Gastroesophageal sphincter (tissue), 4 donors: ENCODE results near the gene EIF2AK3. TPM values are rescaled to one million over a fixed set of nuclear protein-coding genes. Genes with fewer than 3 reads are reported as not detected.
"Not testable (repeated sequence)": the region's sequence is repeated elsewhere in the genome, so short reads cannot be mapped to it uniquely, and the experiment has no call there.

Experiments
- ATAC-seq: fragments of 150-250 bp; one replicate; pipeline ENCODE4 v1.9.1; 2016; ENCODE audit warnings: mild to moderate bottlenecking, moderate library complexity
- H3K27ac ChIP-seq, 4 donors: fragments of 200-600 bp; sonication (generic) in 3 of 4; 1 replicate in 3 of 4; 2 replicates in 1 of 4; pipeline ENCODE4 v1.5.1; 2016 to 2019
- H3K27me3 ChIP-seq: fragments of 200-600 bp; sonication (generic); one replicate; pipeline ENCODE4 v1.5.1; 2019
- H3K36me3 ChIP-seq, 2 donors: fragments of 200-600 bp; sonication (generic); one replicate each; pipeline ENCODE4 v1.5.1; 2019; ENCODE audit warnings: control low read depth in 1 of 2
- H3K4me1 ChIP-seq, 3 donors: fragments of 200-600 bp; sonication (generic); 1 replicate in 2 of 3; 2 replicates in 1 of 3; pipeline ENCODE4 v1.5.1; 2016 to 2019; ENCODE audit warnings: control low read depth in 2 of 3
- H3K4me3 ChIP-seq, 2 donors: fragments of 200-600 bp; sonication (generic); one replicate each; pipeline ENCODE4 v1.5.1; 2019; ENCODE audit warnings: mild to moderate bottlenecking in 1 of 2, moderate library complexity in 1 of 2
- H3K9me3 ChIP-seq, 3 donors: fragments of 200-600 bp; sonication (generic); one replicate each; pipeline ENCODE4 v1.5.1; 2017 to 2019; ENCODE audit warnings: control low read depth in 2 of 3
- CTCF ChIP-seq, 4 experiments: fragments of 200-600 bp in 2 of 4; fragments of 450-650 bp in 2 of 4; sonication (generic) in 1 of 4; IDR thresholded peaks; one replicate each; pipeline ENCODE4 v1.5.1; 2017 to 2019; ENCODE audit warnings: antibody characterized with exemption in 4 of 4, mild to moderate bottlenecking in 2 of 4, moderate library complexity in 2 of 4
- EP300 ChIP-seq: sonication (generic); formaldehyde crosslinking; IDR thresholded peaks from one replicate; pipeline ENCODE4 v1.6.1; 2017; ENCODE audit warnings: antibody characterized with exemption, mild to moderate bottlenecking
- POLR2A ChIP-seq, 2 donors: fragments of 450-650 bp; IDR thresholded peaks; one replicate each; pipeline ENCODE4 v1.6.1; 2017; ENCODE audit warnings: antibody characterized with exemption in 2 of 2, mild to moderate bottlenecking in 2 of 2, moderate library complexity in 1 of 2
- POLR2AphosphoS5 ChIP-seq: sonication (generic); formaldehyde crosslinking; IDR thresholded peaks from one replicate; pipeline ENCODE4 v1.6.1; 2017; ENCODE audit warnings: antibody characterized with exemption
- WGBS, 2 donors: methylation state at CpG; one replicate each; pipeline ENCODE4 v1.1.5; 2018; ENCODE audit warnings: low coverage in 1 of 2; 5-methylcytosine and 5-hydroxymethylcytosine counted together
- total RNA-seq, 4 donors: library from RNA; depleted of rRNA; stranded (reverse); fragments of >200 nt; gene quantifications; one replicate each; pipeline ENCODE4 v1.1.0, GENCODE V29; 2016

EIF2AK3 gene
- total RNA-seq, 4 donors from 2014 or later, result 9.6 to 22.0 (median 14.7) TPM

- no peak for ATAC-seq
- peak overlapping the region in 3 of 4 donors; percentile 51 to 64 (median 60) for H3K27ac ChIP-seq
- 20 to 21% methylated on average over 2 to 3 of the region's 3 CpGs for WGBS, 2 donors
Measured at GRCh38 chr2:88658326-88658725, 31.1 kb upstream of the EIF2AK3 start.

DNA sequence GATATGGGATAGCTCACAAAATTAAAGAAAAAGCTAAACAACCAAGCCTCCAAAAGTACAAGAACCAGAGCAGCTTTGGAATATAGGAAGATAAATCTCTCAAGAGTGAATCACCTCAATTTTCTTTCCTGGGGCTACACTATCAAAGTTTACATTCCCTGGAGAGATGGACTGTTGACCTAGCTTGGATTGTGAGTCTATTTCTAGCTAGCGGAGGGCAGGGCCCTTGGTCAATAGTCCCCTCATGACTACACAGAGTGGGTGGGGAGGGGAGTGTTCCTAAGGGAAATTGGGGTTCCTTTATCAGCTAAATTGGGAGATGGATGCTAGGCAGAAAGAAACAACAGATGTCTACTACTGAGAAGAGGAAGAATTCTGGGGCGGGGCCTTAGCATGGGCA lies 29.9 kb upstream of the EIF2AK3 start:
- no peaks in the 10 kb centered on the region for H3K27me3 ChIP-seq
- no peaks in the 10 kb centered on the region for H3K36me3 ChIP-seq
- 94 to 100% methylated on average over 1 to 2 of the region's 2 CpGs for WGBS, 2 donors
- no peak overlapping the region for H3K27ac ChIP-seq
- ATAC-seq, result no peak
- H3K4me1 ChIP-seq, result peaks cover 0 to 17% (median 0%) of the 10 kb centered on the region in 3 donors
- no peak overlapping the region for H3K4me3 ChIP-seq
- TF ChIP-seq CTCF (IDR thresholded peaks at IDR 0.05), result no peak
- no peaks in the 10 kb centered on the region for H3K9me3 ChIP-seq

More at GRCh38 chr2:88658326-88658725, 31.1 kb upstream of the EIF2AK3 start:
- TF ChIP-seq EP300 (no peak), CTCF (IDR thresholded peaks at IDR 0.05) (no peak), POLR2AphosphoS5 (no peak), POLR2A (IDR thresholded peaks at IDR 0.05) (no peak)
- no peaks in the 10 kb centered on the region for H3K36me3 ChIP-seq
- no peaks in the 10 kb centered on the region for H3K27me3 ChIP-seq
- H3K4me3 ChIP-seq, result no peak overlapping the region
- H3K4me1 ChIP-seq, result peaks cover 0 to 17% (median 0%) of the 10 kb centered on the region in 3 donors
- peaks cover 0 to under 1% (median 0%) of the 10 kb centered on the region in 3 donors for H3K9me3 ChIP-seq

- peaks cover 0 to 17% (median 0%) of the 10 kb centered on the region in 3 donors for H3K4me1 ChIP-seq
- no peaks in the 10 kb centered on the region for H3K36me3 ChIP-seq
- WGBS, 2 donors, result 56 to 92% methylated on average over 3 of the region's 3 CpGs
- H3K27ac ChIP-seq, result peak overlapping the region in 1 of 4 donors; percentile 19
- H3K9me3 ChIP-seq, result no peaks in the 10 kb centered on the region
- TF ChIP-seq POLR2A (IDR thresholded peaks at IDR 0.05), result no peak
- no peak for TF ChIP-seq CTCF (IDR thresholded peaks at IDR 0.05)
- no peak for TF ChIP-seq POLR2AphosphoS5
- TF ChIP-seq EP300, result no peak
- no peaks in the 10 kb centered on the region for H3K27me3 ChIP-seq
- ATAC-seq, result no peak
- H3K4me3 ChIP-seq, result no peak overlapping the region
Measured at GRCh38 chr2:88656690-88657089, 29.4 kb upstream of the EIF2AK3 start.

DNA sequence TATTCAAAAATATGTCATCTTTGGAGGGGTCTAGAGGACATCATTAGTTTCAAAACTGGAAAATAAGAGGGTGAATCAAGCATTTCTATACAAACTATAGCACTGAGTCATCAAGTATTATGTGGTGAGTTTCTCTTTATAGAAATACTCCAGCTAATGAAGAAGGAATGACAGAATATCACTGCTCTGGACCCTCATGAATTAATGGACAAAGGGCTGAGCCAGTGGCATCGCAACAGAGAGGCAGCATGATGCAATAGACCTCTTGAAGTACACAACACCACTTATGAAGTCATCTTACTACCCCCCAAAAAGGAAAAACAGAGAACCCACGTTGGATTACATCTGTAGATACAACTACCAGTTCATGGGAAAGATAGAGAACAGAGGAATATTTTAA lies 27.4 kb upstream of the EIF2AK3 start:
- TF ChIP-seq CTCF (IDR thresholded peaks at IDR 0.05), result no peak
- no peak for TF ChIP-seq POLR2A (IDR thresholded peaks at IDR 0.05)
- no peak for TF ChIP-seq POLR2AphosphoS5
- Histone ChIP-seq H3K36me3 (no peaks in the 10 kb centered on the region), H3K4me1 (peaks cover 0 to 14% (median 0%) of the 10 kb centered on the region in 3 donors), H3K27ac (no peak overlapping the region), H3K9me3 (no peaks in the 10 kb centered on the region), H3K4me3 (no peak overlapping the region), H3K27me3 (no peaks in the 10 kb centered on the region)
- WGBS, 2 donors, result 60 to 86% methylated on average over 1 to 2 of the region's 2 CpGs
- ATAC-seq, result no peak

DNA sequence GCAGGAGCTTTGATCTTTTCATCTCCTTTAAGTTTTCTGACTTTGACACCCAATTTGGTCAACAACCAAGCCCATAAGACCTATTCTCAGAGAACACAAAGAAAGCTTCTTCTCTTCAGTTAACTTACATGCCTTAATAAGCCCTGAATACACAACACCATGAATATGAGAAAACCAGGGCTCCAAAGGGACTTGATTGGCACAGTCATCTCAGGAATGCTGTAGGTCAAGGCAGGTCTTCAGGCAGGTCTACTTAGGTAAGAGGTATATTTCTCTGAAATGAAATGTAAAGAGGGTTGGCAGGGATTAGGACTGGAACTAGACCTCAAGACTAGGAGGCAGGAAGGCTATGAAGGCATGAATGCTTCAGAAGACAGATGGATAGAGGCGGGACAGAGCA lies 24.4 kb upstream of the EIF2AK3 start:
- Histone ChIP-seq H3K4me3 (no peak overlapping the region), H3K27ac (no peak overlapping the region), H3K9me3 (no peaks in the 10 kb centered on the region), H3K27me3 (no peaks in the 10 kb centered on the region), H3K4me1 (no peaks in the 10 kb centered on the region), H3K36me3 (no peaks in the 10 kb centered on the region)
- WGBS, 2 donors, result 60 to 71% methylated on average over 1 of the region's 1 CpG
- TF ChIP-seq POLR2A (IDR thresholded peaks at IDR 0.05) (no peak), EP300 (no peak), CTCF (IDR thresholded peaks at IDR 0.05) (no peak), POLR2AphosphoS5 (no peak)
- ATAC-seq, result no peak

DNA sequence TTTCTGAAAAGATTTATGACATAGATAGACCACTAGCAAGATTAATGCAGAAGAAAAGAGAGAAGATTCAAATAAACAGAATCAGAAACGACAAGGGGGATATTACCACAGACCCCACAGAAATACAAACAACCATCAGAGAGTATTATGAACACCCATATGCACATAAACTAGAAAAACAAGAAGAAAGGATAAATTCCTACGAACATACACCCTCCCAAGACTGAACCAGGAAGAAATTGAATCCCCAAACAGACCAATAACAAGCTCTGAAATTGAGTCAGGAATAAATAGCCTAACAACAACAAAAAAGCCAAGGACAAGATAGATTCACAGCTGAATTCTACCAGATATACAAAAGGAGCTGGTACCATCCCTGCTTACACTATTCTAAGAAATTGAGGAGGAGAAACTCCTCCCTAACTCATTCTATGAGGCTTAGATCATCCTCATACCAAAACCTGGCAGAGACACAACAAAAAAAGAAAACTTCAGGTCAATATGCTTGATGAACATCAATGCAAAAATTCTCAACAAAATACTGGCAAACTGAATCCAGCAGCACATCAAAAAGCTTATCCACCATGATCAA lies 18.1 kb upstream of the EIF2AK3 start:
- H3K4me3 ChIP-seq, H3K4me1 ChIP-seq, H3K27ac ChIP-seq, H3K9me3 ChIP-seq, H3K36me3 ChIP-seq, ATAC-seq: not testable (repeated sequence)
- 42 to 48% methylated on average over 2 of the region's 2 CpGs for WGBS, 2 donors
- peaks cover 12% of the 10 kb centered on the region for H3K27me3 ChIP-seq
